GM19240 (cell line): ENCODE results near the gene EGLN1.
A peak's percentile ranks its signal among the peaks of the same experiment; 100 is the strongest.

Source experiments
- DNase-seq: peaks from one replicate; pipeline ENCODE4 v3.0.0; 2011; ENCODE audit warnings: low spot score; ENCODE audit not compliant: insufficient read length

EGLN1 gene

DNA sequence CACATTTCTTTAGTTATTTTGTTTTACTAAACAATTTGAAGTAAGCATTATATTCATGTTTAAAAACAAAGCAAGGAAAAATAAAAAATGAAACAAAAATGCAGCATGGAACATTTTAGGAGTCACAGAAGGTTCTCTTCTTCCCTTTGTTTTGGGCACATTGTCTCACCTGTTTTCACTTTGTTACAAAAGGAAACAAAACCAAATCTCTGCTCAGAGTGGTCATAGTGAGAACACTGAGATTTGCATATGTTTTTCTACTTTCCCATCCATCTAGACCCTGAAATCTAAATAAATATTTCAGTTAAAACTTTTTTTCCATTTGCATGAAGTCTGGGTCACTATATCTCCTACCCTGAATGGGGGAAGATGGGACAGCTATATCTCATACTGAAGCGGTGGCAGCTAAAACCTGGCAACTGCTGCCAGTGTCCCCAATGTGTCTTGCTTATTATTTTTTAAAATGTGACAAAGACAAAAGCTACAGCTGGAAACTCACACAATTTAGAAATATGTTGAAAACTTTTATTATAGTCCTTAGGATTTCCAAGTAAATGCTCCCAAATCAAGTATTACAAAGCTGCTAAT, 87.9 kb downstream of the EGLN1 start:
- DNase-seq: no peak

DNA sequence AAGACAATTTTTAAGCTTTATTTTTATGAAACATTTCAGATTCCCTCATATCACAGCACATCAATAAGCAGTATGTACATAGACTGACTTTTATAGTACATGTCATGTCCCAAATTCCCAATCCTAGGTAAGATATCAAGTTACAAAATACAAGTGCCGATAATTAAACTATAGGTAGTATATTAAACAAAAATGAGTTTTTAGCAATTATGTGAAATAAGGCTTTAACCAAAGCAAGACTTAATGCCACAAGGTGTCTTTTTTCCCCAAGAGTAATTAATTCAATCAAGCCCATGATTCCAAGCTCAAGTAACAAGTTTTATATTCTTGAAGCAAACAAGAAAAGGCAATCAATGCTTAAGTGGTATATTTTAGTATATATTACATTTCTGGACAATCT, 89.3 kb downstream of the EGLN1 start:
- no peak for DNase-seq

DNA sequence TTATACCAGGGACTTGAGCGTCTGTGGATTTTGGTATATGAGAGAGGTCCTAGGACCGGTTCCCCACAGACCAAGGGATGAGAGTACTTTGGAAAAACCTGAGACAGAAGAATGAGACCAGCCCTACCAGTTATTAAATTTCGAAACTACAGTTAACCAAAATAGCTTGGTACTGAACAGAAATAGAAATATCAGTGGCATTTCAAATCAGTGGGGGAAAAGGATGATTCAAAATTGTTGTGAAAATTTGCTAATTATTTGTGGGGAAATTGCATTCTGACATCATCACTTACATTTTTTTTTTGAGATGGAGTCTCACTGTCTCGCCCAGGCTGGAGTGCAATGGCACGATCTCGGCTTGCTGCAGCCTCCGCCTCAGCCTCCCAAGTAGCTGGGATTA, 92.6 kb downstream of the EGLN1 start:
- no peak for DNase-seq

DNA sequence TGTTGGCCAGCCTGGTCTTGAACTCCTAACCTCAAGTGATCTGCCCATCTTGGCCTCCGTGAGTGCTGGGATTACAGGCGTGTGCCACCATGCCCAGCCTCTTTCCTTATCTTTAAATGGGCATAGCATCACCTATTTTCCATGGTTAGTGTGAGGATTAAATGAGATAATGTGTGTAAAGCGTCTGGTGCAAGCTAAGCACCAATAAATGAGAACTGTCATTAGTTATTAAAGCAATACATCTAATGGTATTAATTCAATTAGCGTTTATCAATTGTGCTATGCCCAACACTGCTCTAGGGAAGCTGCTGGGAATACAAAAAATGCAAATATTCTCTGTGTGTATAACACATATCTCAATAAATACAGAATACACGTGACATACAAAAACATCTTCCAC, 94.5 kb downstream of the EGLN1 start:
- no peak for DNase-seq

DNA sequence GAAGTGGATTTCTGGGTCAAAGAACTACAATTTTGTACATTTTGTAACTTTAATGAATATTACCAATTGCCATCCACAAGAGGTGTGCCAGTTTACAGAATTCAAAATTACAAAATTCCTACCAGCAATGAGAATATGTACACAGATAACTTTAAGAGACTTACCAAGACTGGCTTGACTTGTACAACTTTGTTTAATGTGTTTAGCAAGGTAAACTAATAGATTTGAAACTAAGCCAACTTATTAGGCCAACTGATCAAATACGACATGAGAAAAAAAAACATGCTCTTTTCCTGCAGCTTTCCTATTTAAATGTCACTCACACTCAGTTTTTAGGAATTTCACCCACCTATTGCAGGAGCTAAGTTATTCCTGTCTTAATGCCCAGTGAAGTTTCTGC, 95.8 kb downstream of the EGLN1 start:
- DNase-seq: no peak

DNA sequence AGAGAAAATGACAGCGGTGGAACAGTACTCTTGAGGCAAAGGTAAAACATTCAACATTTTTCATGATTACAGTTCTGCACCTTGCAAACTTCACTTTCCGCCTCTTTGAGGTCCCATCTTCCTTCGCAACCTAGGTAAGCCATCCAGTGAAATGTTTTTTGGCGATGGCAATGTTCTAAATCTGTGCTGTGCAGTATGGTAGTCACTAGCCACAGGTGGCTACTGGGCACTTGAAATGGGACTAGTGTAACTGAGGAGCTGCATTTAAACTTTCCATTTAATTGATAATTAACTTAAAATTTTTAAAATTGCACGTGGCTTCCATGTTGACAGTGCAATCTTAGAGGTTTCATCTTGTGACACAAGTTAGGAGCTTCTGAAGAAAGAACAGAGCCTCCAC, 97.4 kb downstream of the EGLN1 start:
- DNase-seq: no peak

DNA sequence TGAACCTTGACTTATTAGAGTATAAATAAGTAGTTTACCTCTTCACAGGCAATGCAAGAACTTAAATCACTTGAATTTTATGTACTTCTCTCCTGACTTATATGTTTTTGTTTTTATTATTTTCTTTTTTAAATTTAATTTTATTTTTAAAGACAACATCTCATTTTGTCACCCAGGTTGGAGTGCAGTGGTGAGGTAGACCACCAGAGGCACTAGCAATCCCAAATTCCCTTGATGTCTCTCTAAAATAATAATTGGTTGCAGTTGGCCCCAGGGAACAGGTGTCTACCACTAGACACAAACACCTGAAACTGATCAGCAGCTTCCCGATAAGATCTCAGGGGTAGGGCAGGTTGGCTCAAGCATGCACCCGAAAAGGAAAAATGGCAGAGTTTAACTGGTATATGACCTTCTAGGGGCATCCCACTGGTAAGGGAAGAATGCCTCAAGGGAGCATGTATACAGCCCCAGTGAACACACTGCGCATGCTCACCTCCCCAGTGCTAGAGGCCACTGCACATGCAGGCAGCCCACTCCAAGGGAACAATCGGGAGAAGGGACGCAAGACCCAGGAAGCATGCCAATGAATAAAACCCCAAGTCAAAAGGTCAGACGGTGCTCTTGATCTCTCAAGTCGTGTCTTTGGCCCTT, 99.1 kb downstream of the EGLN1 start:
- no peak for DNase-seq

DNA sequence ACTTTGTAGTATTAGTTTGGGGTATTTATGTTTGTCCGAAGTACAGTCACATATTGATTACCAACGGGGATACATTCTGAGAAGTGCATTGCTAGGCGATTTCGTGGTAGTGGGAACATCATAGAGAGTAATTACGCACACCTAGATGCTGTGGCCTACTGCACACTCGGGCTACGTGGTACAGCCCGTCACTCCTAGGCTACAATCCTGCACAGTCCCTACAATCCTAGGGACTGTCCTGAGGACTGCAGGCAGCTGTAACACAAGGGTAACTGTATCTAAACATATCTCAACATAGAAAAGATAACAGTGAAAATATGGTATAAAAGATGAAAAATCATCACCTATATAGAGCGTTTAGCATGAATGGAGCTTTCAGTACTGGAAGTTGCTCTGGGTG, 103.0 kb downstream of the EGLN1 start:
- DNase-seq: no peak

DNA sequence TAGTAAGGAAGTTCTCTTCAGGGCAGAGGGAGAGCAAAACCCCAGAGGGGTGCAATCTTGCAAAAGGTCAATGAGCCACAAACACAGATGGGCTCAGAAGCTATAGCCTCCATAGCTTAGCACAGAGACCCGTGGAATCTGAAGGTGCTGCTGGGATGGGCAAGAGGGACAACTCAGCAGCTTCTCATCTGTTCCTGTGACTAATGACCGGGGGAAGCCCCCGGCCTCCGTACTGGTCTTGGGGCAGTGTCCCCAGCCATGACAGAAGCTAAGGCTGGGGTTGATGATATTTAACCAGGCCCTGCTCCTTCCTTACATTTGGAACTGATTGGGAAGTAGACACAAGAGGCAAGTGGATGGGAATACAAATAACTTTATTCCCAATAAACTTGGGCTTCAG, 103.5 kb downstream of the EGLN1 start:
- DNase-seq: no peak

DNA sequence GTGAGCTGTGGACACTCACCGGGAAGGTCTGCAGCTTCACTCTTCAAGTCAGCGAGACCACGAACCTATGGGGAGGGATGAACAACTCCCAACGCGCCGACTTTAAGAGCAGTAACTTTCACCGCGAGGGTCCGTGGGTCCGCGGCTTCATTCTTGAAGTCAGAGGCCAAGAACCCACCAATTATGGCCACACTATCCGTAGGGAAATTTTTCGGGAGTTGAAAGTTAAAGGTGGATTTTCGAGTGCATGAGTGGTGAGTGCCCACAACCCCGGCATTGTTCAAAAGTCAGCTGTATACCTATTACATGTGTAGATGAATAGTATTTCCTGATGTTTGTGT, 104.1 kb downstream of the EGLN1 start:
- no peak for DNase-seq

DNA sequence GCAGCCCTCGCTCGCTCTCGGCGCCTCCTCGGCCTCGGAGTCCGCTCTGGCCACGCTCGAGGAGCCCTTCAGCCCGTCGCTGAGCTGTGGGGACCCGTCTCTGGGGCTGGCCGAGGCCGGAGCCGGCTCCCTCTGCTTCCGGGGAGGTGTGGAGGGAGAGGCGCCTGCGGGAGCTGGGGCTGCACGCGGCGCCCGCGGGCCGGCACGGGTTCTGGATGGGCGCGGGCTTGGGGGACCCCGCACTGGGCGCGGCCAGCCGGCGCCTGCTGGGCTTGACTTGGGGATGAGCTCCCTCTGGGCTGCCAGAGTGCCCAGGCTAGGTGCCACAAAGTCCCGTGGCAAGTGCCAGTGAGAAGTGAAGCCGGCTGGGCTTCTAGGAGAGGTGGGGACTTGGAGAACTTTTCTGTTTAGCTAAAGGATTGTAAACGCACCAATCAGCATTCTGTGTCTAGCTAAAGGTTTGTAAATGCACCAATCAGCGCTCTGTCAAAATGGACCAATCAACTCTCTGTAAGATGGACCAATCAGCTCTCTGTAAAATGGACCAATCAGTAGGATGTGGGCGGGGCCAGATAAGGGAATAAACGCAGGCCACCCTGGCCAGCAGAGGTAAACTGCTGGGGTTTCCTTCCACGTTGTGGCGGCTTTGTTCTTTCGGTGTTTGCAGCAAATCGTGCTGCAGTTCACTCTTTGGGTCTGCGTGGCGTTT, 104.6 kb downstream of the EGLN1 start:
- no peak for DNase-seq

DNA sequence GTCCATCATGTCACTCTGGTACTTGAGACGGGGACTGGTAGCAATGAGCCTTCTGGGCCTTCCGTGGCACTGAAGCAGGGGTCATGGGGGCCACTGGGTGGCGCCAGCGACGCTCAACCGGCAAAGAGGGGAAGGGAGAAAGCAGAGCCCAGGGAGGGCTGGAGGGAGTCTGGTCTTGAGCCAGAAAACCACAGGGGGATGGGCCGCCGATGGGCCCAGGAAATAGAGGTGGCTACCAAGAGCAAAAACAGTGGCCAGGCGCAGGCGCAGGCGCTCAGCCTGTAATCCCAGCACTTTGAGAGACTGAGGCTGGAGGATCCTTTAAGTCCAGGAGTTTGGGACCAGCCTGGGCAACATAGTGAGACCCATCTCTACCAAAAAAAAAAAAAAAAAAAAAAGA, 106.2 kb downstream of the EGLN1 start:
- peak; percentile 29 for DNase-seq
